MM.1S (cell line): Measurements from ENCODE around the gene DOCK4.

Experiments
- DNase-seq: peaks from one replicate; pipeline ENCODE4 v3.0.0-alpha.2; 2015
- H2AFZ ChIP-seq: fragments of 300-600 bp; sonication (generic); 2 replicates; pipeline ENCODE4 v1.6.0; 2016; ENCODE audit warnings: antibody characterized with exemption, low read length
- H3F3A ChIP-seq: fragments of 300-600 bp; sonication (generic); 2 replicates; pipeline ENCODE4 v1.6.1; 2016; ENCODE audit warnings: mild to moderate bottlenecking, antibody characterized with exemption, low read length, moderate library complexity, mixed read lengths; ENCODE audit not compliant: insufficient read depth
- H3K27ac ChIP-seq: fragments of 300-600 bp; sonication (generic); 2 replicates; pipeline ENCODE4 v1.5.1; 2016; ENCODE audit warnings: mild to moderate bottlenecking, low read length
- H3K27me3 ChIP-seq: fragments of 300-600 bp; sonication (generic); replicated peaks from 2 replicates; pipeline ENCODE4 v1.6.0; 2016; ENCODE audit warnings: low read length; ENCODE audit not compliant: insufficient read depth
- H3K36me3 ChIP-seq: fragments of 300-600 bp; sonication (generic); replicated peaks from 2 replicates; pipeline ENCODE4 v1.6.1; 2016; ENCODE audit warnings: mild to moderate bottlenecking, low read length, mixed read lengths; ENCODE audit not compliant: insufficient read depth
- H3K4me1 ChIP-seq: fragments of 300-600 bp; sonication (generic); 2 replicates; pipeline ENCODE4 v1.6.1; 2016; ENCODE audit warnings: low read length, mixed read lengths
- H3K4me2 ChIP-seq: fragments of 300-600 bp; sonication (generic); 2 replicates; pipeline ENCODE4 v1.6.0; 2016; ENCODE audit warnings: low read depth, low read length
- H3K4me3 ChIP-seq: fragments of 300-600 bp; sonication (generic); 2 replicates; pipeline ENCODE4 v1.5.1; 2016; ENCODE audit warnings: low read length, mixed read lengths
- H3K79me2 ChIP-seq: fragments of 300-600 bp; sonication (generic); 2 replicates; pipeline ENCODE4 v1.6.1; 2016; ENCODE audit warnings: mixed run types, low read length, mixed read lengths
- H3K9ac ChIP-seq: fragments of 300-600 bp; sonication (generic); 2 replicates; pipeline ENCODE4 v1.6.1; 2016; ENCODE audit warnings: low read length, mixed read lengths
- H3K9me2 ChIP-seq: fragments of 300-600 bp; sonication (generic); replicated peaks from 2 replicates; pipeline ENCODE4 v1.6.1; 2016; ENCODE audit warnings: mild to moderate bottlenecking, low read length, mixed read lengths; ENCODE audit not compliant: insufficient read depth
- H3K9me3 ChIP-seq: fragments of 300-600 bp; sonication (generic); replicated peaks from 2 replicates; pipeline ENCODE4 v1.6.1; 2016; ENCODE audit warnings: mild to moderate bottlenecking, low read length, mixed read lengths; ENCODE audit not compliant: insufficient read depth
- H4K20me1 ChIP-seq: fragments of 300-600 bp; sonication (generic); 2 replicates; pipeline ENCODE4 v1.6.1; 2016; ENCODE audit warnings: mild to moderate bottlenecking, low read length, moderate library complexity, mixed read lengths; ENCODE audit not compliant: insufficient read depth
- EZH2 ChIP-seq: fragments of 300-600 bp; sonication (generic); optimal IDR thresholded peaks from 2 replicates; pipeline ENCODE3; 2017; ENCODE audit warnings: low read depth, mild to moderate bottlenecking, antibody characterized with exemption, low read length, mixed read lengths
- EZH2phosphoT487 ChIP-seq: fragments of 300-600 bp; sonication (generic); IDR thresholded peaks from 2 replicates; pipeline ENCODE4 v1.6.1; 2018; ENCODE audit warnings: antibody characterized with exemption, low read length
- TF ChIP-seq, protein P1 (sequence below): fragments of 300-600 bp; sonication (generic); IDR thresholded peaks from 2 replicates; pipeline ENCODE4 v1.5.1; 2016; ENCODE audit warnings: antibody characterized with exemption, low read length, mixed read lengths

The DOCK4 gene

GRCh38 chr7:112092709-112093395 lies 113.3 kb downstream of the DOCK4 start:
- H3K9ac ChIP-seq = no peak overlapping the region
- H3K9me2 ChIP-seq = no peaks in the 10 kb centered on the region
- no peak overlapping the region for H2AFZ ChIP-seq
- H3K36me3 ChIP-seq = no peaks in the 10 kb centered on the region
- no peak overlapping the region; the same call in 1 of the 2 replicates for H3K27ac ChIP-seq
- no peak overlapping the region for H3K4me3 ChIP-seq
- no peaks in the 10 kb centered on the region for H4K20me1 ChIP-seq
- H3K9me3 ChIP-seq = no peaks in the 10 kb centered on the region
- no peaks in the 10 kb centered on the region for H3K27me3 ChIP-seq
- peaks cover 22% of the 10 kb centered on the region for H3F3A ChIP-seq
- peak overlapping the region; percentile 51; the same call in 1 of the 2 replicates for H3K4me2 ChIP-seq
- H3K4me1 ChIP-seq = peaks cover 37% of the 10 kb centered on the region
- DNase-seq = no peak
- peaks cover 77% of the 10 kb centered on the region for H3K79me2 ChIP-seq
- TF ChIP-seq EZH2phosphoT487 (no peak), EZH2 (no peak)
- TF ChIP-seq, protein P1, sequence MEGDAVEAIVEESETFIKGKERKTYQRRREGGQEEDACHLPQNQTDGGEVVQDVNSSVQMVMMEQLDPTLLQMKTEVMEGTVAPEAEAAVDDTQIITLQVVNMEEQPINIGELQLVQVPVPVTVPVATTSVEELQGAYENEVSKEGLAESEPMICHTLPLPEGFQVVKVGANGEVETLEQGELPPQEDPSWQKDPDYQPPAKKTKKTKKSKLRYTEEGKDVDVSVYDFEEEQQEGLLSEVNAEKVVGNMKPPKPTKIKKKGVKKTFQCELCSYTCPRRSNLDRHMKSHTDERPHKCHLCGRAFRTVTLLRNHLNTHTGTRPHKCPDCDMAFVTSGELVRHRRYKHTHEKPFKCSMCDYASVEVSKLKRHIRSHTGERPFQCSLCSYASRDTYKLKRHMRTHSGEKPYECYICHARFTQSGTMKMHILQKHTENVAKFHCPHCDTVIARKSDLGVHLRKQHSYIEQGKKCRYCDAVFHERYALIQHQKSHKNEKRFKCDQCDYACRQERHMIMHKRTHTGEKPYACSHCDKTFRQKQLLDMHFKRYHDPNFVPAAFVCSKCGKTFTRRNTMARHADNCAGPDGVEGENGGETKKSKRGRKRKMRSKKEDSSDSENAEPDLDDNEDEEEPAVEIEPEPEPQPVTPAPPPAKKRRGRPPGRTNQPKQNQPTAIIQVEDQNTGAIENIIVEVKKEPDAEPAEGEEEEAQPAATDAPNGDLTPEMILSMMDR = no peak

DNA sequence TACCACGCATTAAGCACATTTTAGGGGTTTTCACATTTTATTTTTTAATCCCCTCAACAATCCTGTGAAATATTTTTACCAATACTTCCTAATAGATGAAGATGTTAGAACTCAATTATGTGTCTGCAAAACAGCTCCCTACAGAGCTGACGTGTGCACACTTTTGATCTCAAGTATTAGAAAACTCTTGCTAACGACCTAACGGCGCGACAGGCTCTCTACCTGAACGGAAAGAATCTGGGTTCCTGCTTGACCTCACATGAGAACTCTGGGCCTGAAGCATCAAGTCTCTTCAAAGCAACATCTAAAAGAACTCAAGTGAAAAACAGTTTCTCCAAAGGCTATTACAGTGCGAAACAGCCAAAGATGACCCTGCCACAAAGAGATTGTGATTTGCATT lies 113.9 kb downstream of the DOCK4 start:
- Histone ChIP-seq H3K4me3 (no peak overlapping the region), H3K9me3 (no peaks in the 10 kb centered on the region), H3K4me1 (peaks cover 43% of the 10 kb centered on the region), H3K4me2 (peak overlapping the region; percentile 51), H3K27ac (peak overlapping the region; percentile 59; the same call in 1 of the 2 replicates), H3K79me2 (peaks cover 77% of the 10 kb centered on the region), H3K9me2 (no peaks in the 10 kb centered on the region), H3K9ac (no peak overlapping the region), H3K36me3 (no peaks in the 10 kb centered on the region), H3K27me3 (no peaks in the 10 kb centered on the region), H4K20me1 (no peaks in the 10 kb centered on the region), H2AFZ (no peak overlapping the region), H3F3A (peaks cover 22% of the 10 kb centered on the region)
- TF ChIP-seq, protein P1 = no peak
- TF ChIP-seq EZH2phosphoT487 = no peak
- no peak for DNase-seq

- H3K9ac ChIP-seq = no peak overlapping the region; the same call in 1 of the 2 replicates
- no peaks in the 10 kb centered on the region for H3K27me3 ChIP-seq
- peaks cover 22% of the 10 kb centered on the region for H3F3A ChIP-seq
- H3K9me2 ChIP-seq = no peaks in the 10 kb centered on the region
- H3K79me2 ChIP-seq = peaks cover 77% of the 10 kb centered on the region
- no peaks in the 10 kb centered on the region for H4K20me1 ChIP-seq
- peak overlapping the region; percentile 51 for H3K4me2 ChIP-seq
- 0 out of 2 replicates have a peak overlapping the region, but pooled peaks have one; percentile 4 for H3K4me3 ChIP-seq
- H3K27ac ChIP-seq = peak overlapping the region; percentile 59; the same call in 1 of the 2 replicates
- H3K4me1 ChIP-seq = peaks cover 48% of the 10 kb centered on the region
- no peaks in the 10 kb centered on the region for H3K36me3 ChIP-seq
- H2AFZ ChIP-seq = no peak overlapping the region
- no peaks in the 10 kb centered on the region for H3K9me3 ChIP-seq
- TF ChIP-seq EZH2 (no peak), EZH2phosphoT487 (0 out of 2 replicates have a peak, but pooled peaks have one; percentile 27)
- TF ChIP-seq, protein P1 = no peak
- peak; percentile 98 for DNase-seq
These were observed 114.4 kb downstream of the DOCK4 start for GRCh38 chr7:112091768-112092167.
